ENCODE measurements around the gene CALD1.

Gene CALD1

DNA sequence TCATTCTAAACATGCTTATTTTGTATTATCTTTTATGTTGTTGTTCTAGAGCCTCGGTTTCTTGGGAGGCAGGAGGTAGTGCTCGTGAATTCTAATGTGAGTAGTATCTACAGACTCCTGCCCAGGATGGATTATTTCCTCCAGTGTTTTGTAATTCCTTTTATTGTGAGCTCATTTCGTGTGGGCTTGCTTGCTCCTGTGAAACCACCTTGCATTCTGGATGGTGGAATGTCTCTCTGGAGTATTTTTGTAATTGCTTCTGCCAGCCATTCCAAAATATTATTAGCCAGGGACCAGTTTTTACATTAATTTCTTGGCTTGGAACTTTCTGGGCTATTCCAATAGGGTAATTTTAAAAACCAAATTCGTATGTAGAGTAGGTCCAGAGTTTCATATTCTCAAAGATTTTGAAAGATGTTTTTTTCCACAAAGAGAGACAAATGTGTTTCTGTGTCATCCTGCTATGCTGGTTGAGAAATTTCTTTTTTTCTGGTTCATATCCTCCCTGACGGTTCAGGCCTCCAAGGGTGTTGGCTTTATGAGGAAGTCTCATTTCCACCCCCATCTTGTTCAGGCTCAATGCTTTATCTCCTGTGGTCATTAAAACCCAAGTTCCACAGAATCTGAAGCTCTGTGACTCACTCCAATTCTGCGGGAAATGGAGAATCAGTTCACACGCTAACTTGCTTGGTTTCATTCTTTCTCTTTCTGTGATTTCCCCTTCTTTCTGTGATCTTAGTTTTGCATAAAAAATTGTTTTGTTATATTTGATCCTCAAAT is 41.7 kb upstream of the CALD1 start:
- Histone ChIP-seq H3K27ac (ENCODE audit: low read depth, low read length) (no peak overlapping the region), H3K9ac (ENCODE audit: low read length) (no peak overlapping the region), H3K4me3 (ENCODE audit: insufficient read depth, low read length, poor library complexity, severe bottlenecking) (no peak overlapping the region), H2AFZ (ENCODE audit: low read depth, low read length, severe bottlenecking) (no peak overlapping the region), H3K9me3 (ENCODE audit: insufficient read depth, low read length) (no peaks in the 10 kb centered on the region), H3K4me2 (ENCODE audit: low read depth, low read length, poor library complexity, severe bottlenecking) (no peak overlapping the region), H3K9me2 (replicated peaks; ENCODE audit: insufficient read depth, low read length) (no peaks in the 10 kb centered on the region), H3F3A (ENCODE audit: insufficient read depth) (no peaks in the 10 kb centered on the region), H3K27me3 (ENCODE audit: low read length) (no peaks in the 10 kb centered on the region), H4K20me1 (ENCODE audit: low read depth, low read length) (no peaks in the 10 kb centered on the region), H3K36me3 (ENCODE audit: low read length) (no peaks in the 10 kb centered on the region), H3K79me2 (ENCODE audit: insufficient read depth, low read length) (no peaks in the 10 kb centered on the region)
- TF ChIP-seq CTCF (IDR thresholded peaks at IDR 0.05; ENCODE audit: insufficient read depth, low read length, poor library complexity, severe bottlenecking) (no peak), EZH2phosphoT487 (conservative IDR thresholded peaks at IDR 0.05; ENCODE audit: low read length) (no peak)

DNA sequence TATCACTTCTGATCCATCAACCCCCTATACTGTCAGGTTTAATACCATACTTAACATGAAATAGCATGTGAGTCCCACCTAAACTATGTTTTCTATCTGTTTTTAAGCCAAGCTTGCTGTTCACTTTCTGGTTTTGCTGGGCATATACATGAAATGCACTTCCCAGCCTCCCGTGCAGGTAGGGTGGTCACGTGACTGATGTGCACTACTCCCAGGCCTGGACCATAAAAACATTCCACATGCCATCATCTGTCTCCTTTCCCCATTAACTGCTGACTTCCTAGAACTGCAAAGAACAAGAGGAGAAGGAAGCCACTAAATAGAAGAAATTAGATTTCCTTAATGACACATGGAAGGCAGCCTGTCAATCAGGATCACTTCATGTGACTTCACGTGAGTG is 40.1 kb upstream of the CALD1 start:
- Histone ChIP-seq H3K27ac (ENCODE audit: low read depth, low read length) (no peak overlapping the region), H3K9me3 (ENCODE audit: insufficient read depth, low read length) (no peaks in the 10 kb centered on the region), H3K9me2 (replicated peaks; ENCODE audit: insufficient read depth, low read length) (no peaks in the 10 kb centered on the region), H3K36me3 (ENCODE audit: low read length) (no peaks in the 10 kb centered on the region), H3K4me2 (ENCODE audit: low read depth, low read length, poor library complexity, severe bottlenecking) (no peak overlapping the region), H2AFZ (ENCODE audit: low read depth, low read length, severe bottlenecking) (no peak overlapping the region), H3K4me3 (ENCODE audit: insufficient read depth, low read length, poor library complexity, severe bottlenecking) (no peak overlapping the region), H3K27me3 (ENCODE audit: low read length) (no peaks in the 10 kb centered on the region), H3F3A (ENCODE audit: insufficient read depth) (no peaks in the 10 kb centered on the region), H3K9ac (ENCODE audit: low read length) (no peak overlapping the region), H3K79me2 (ENCODE audit: insufficient read depth, low read length) (no peaks in the 10 kb centered on the region), H4K20me1 (ENCODE audit: low read depth, low read length) (no peaks in the 10 kb centered on the region)
- TF ChIP-seq CTCF (IDR thresholded peaks at IDR 0.05; ENCODE audit: insufficient read depth, low read length, poor library complexity, severe bottlenecking) = no peak
- TF ChIP-seq EZH2phosphoT487 (conservative IDR thresholded peaks at IDR 0.05; ENCODE audit: low read length) = no peak

DNA sequence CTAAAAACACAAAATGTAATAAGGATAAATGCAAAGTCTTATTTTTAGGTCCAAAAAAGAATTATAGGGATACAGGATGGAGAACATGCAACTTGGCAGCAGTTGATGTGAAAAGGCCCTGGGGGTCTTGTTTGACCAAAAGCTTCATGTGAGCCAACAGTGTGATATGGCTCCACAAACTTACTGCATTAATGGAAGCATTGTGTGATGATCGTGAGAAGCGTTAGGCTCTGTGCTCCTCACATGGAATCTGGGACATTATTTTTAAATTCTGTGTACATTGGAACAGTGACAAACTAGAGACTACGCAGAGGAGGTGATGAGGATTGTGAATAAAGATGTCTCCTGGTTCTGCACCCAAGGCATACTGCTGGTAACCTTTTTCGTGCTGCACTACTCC is 39.1 kb upstream of the CALD1 start:
- no peaks in the 10 kb centered on the region for H3F3A ChIP-seq (ENCODE audit: insufficient read depth)
- H3K4me2 ChIP-seq (ENCODE audit: low read depth, low read length, poor library complexity, severe bottlenecking) = no peak overlapping the region
- H3K36me3 ChIP-seq (ENCODE audit: low read length) = no peaks in the 10 kb centered on the region
- H3K9me2 ChIP-seq (replicated peaks; ENCODE audit: insufficient read depth, low read length) = no peaks in the 10 kb centered on the region
- H3K27ac ChIP-seq (ENCODE audit: low read depth, low read length) = no peak overlapping the region
- no peak overlapping the region for H3K4me3 ChIP-seq (ENCODE audit: insufficient read depth, low read length, poor library complexity, severe bottlenecking)
- no peaks in the 10 kb centered on the region for H3K9me3 ChIP-seq (ENCODE audit: insufficient read depth, low read length)
- TF ChIP-seq CTCF (IDR thresholded peaks at IDR 0.05; ENCODE audit: insufficient read depth, low read length, poor library complexity, severe bottlenecking) (no peak), EZH2phosphoT487 (conservative IDR thresholded peaks at IDR 0.05; ENCODE audit: low read length) (no peak)
- no peak overlapping the region for H2AFZ ChIP-seq (ENCODE audit: low read depth, low read length, severe bottlenecking)
- H3K27me3 ChIP-seq (ENCODE audit: low read length) = no peaks in the 10 kb centered on the region
- no peaks in the 10 kb centered on the region for H3K79me2 ChIP-seq (ENCODE audit: insufficient read depth, low read length)
- no peak overlapping the region for H3K9ac ChIP-seq (ENCODE audit: low read length)
- no peaks in the 10 kb centered on the region for H4K20me1 ChIP-seq (ENCODE audit: low read depth, low read length)

Measured in SU-DHL-6 (cell line).